Right lung (tissue), 10 donors: ENCODE data around the gene AKAP6. TPM values are rescaled to one million over a fixed set of nuclear protein-coding genes. Genes with fewer than 3 reads are reported as not detected.

ENCODE experiments used
- DNase-seq, 2 donors: peaks; one replicate each; pipeline ENCODE4 v3.0.0-alpha.2; 2013
- long read RNA-seq, 8 donors: transcript quantifications; one replicate each; lab custom pipeline, GENCODE V29; 2026
- polyA plus RNA-seq, 5 donors: library from polyadenylated mRNA; unstranded; fragments of 120-200 nt; gene quantifications; one replicate each; pipeline versions ENCODE4 v1.2.1 to v1.2.3, GENCODE V29; 2013; ENCODE audit warnings: inconsistent platforms in 1 of 5, low replicate concordance in 1 of 5; ENCODE audit not compliant: insufficient read length in 5 of 5, insufficient read depth in 1 of 5

Gene AKAP6
- 1 to 10 TPM; 3.3 to 6.4 (median 6.1) TPM for polyA plus RNA-seq
- long read RNA-seq, donor 1: 0 reads
- long read RNA-seq, donor 2: 0 reads
- long read RNA-seq, donor 3: 0 reads
- long read RNA-seq, donor 4: 0 reads
- long read RNA-seq, donor 5: 0 reads
- long read RNA-seq, donor 6: 0 reads
- long read RNA-seq, donor 7: 0 reads
- long read RNA-seq, donor 8: 0 reads

- DNase-seq: no peak
Measured at GRCh38 chr14:32329146-32329545, at the start of gene AKAP6. Gene AKAP6 (plus strand): TSS chr14:32329298. CDS start chr14:32433494, 104,196 bp downstream.

GRCh38 chr14:32286602-32287001, 42.5 kb upstream of the AKAP6 start:
- no peak for DNase-seq

- no peak for DNase-seq
Measured at GRCh38 chr14:32296366-32296765, 32.7 kb upstream of the AKAP6 start.

GRCh38 chr14:32298346-32298745, 30.8 kb upstream of the AKAP6 start:
- DNase-seq: no peak

- no peak for DNase-seq
Measured at GRCh38 chr14:32300136-32300535, 29.0 kb upstream of the AKAP6 start.

GRCh38 chr14:32303865-32304264, 25.2 kb upstream of the AKAP6 start:
- no peak for DNase-seq

GRCh38 chr14:32304296-32304695, 24.8 kb upstream of the AKAP6 start:
- DNase-seq: no peak

- no peak for DNase-seq
Measured at GRCh38 chr14:32306549-32306948, 22.5 kb upstream of the AKAP6 start.

GRCh38 chr14:32307881-32308582, 21.1 kb upstream of the AKAP6 start:
- DNase-seq: no peak

- no peak for DNase-seq
Measured at GRCh38 chr14:32310876-32311275, 18.2 kb upstream of the AKAP6 start.

GRCh38 chr14:32311294-32312009, 17.6 kb upstream of the AKAP6 start:
- DNase-seq: no peak

- no peak for DNase-seq
Measured at GRCh38 chr14:32312010-32312331, 17.1 kb upstream of the AKAP6 start.

- DNase-seq: no peak
Measured at GRCh38 chr14:32313844-32314376, 15.2 kb upstream of the AKAP6 start.

GRCh38 chr14:32318087-32318795, 10.9 kb upstream of the AKAP6 start:
- DNase-seq: no peak

- no peak for DNase-seq
Measured at GRCh38 chr14:32319368-32320049, 9.6 kb upstream of the AKAP6 start.

- no peak for DNase-seq
Measured at GRCh38 chr14:32324601-32325000, 4.5 kb upstream of the AKAP6 start.

GRCh38 chr14:32327255-32327961, 1.7 kb upstream of the AKAP6 start:
- no peak for DNase-seq

GRCh38 chr14:32329690-32330285, 690 bp downstream of the AKAP6 start:
- DNase-seq: no peak

- DNase-seq: no peak
Measured at GRCh38 chr14:32330351-32331111, 1.4 kb downstream of the AKAP6 start.

GRCh38 chr14:32331206-32331605, 2.1 kb downstream of the AKAP6 start:
- no peak for DNase-seq
